ENCODE results near the gene INPPL1.
"Not testable (repeated sequence)": the region's sequence is repeated elsewhere in the genome, so short reads cannot be mapped to it uniquely, and the experiment has no call there.

The INPPL1 gene

GRCh38 chr11:72203163-72203562 lies 21.4 kb upstream of the INPPL1 start:
- CTCF ChIA-PET = no interaction called here
- POLR2A ChIA-PET = no interaction called here
- no peak for DNase-seq (ENCODE audit: extremely low spot score)
- no peak for TF ChIP-seq CTCF (IDR thresholded peaks at IDR 0.05; ENCODE audit: control extremely low read depth, extremely low read depth, low read depth, missing control alignments)

GRCh38 chr11:72204886-72205285 lies 19.7 kb upstream of the INPPL1 start:
- no peak for DNase-seq (ENCODE audit: extremely low spot score)
- TF ChIP-seq CTCF (IDR thresholded peaks at IDR 0.05; ENCODE audit: control extremely low read depth, extremely low read depth, low read depth, missing control alignments) = no peak
- ChIA-PET POLR2A (no interaction called here), CTCF (no interaction called here)

GRCh38 chr11:72206794-72207193 lies 17.8 kb upstream of the INPPL1 start:
- DNase-seq (ENCODE audit: extremely low spot score); POLR2A ChIA-PET: not testable (repeated sequence)
- CTCF ChIA-PET = interaction anchor here (1.1 to 1.5 kb wide), 2 partner anchors 9 to 182 kb away, joined by 3 read pairs; no protein-coding TSS in a partner anchor

GRCh38 chr11:72208281-72208680 lies 16.3 kb upstream of the INPPL1 start:
- DNase-seq (ENCODE audit: extremely low spot score) = no peak
- TF ChIP-seq CTCF (IDR thresholded peaks at IDR 0.05; ENCODE audit: control extremely low read depth, extremely low read depth, low read depth, missing control alignments) = no peak
- POLR2A ChIA-PET = no interaction called here
- CTCF ChIA-PET = interaction anchor here (0.6 to 1.3 kb wide), 4 partner anchors 14 to 206 kb away, joined by 3 to 4 read pairs (median 3); no protein-coding TSS in a partner anchor

GRCh38 chr11:72209101-72209500 lies 15.5 kb upstream of the INPPL1 start:
- TF ChIP-seq CTCF (IDR thresholded peaks at IDR 0.05; ENCODE audit: control extremely low read depth, extremely low read depth, low read depth, missing control alignments) = no peak
- no peak for DNase-seq (ENCODE audit: extremely low spot score)
- POLR2A ChIA-PET = no interaction called here
- CTCF ChIA-PET = interaction anchor here (0.9 to 1.5 kb wide), 3 partner anchors 10 to 205 kb away, joined by 3 to 4 read pairs (median 3); no protein-coding TSS in a partner anchor

- no peak for DNase-seq (ENCODE audit: extremely low spot score)
- POLR2A ChIA-PET = no interaction called here
- no peak for TF ChIP-seq CTCF (IDR thresholded peaks at IDR 0.05; ENCODE audit: control extremely low read depth, extremely low read depth, low read depth, missing control alignments)
- CTCF ChIA-PET = interaction anchor here (1.2 kb wide), 1 partner anchor 191 kb away, joined by 3 read pairs; no protein-coding TSS in a partner anchor
These were observed 7.9 kb upstream of the INPPL1 start, which contains the start of gene FOLR2 for GRCh38 chr11:72216638-72217037. TSS of gene FOLR2 (plus strand) at chr11:72216794. CDS start at chr11:72218585, 1,791 bp downstream.

- ChIA-PET POLR2A (no interaction called here), CTCF (interaction anchor here (1.5 kb wide), 1 partner anchor 8 kb away, joined by 3 read pairs; no protein-coding TSS in a partner anchor)
- TF ChIP-seq CTCF (IDR thresholded peaks at IDR 0.05; ENCODE audit: control extremely low read depth, extremely low read depth, low read depth, missing control alignments) = no peak
- DNase-seq (ENCODE audit: extremely low spot score) = no peak
These were observed 6.7 kb upstream of the INPPL1 start for GRCh38 chr11:72217841-72218240.

All from GM10248 (cell line).